Stimulated activated CD4-positive, alpha-beta T cell treated with anti-CD3 and anti-CD28 coated beads, Interleukin-1b, Interleukin-23, amount 100 ng/mL, for 4 hours (primary cell): ENCODE results near the gene ZSWIM3.

Experiments used
- DNase-seq, 2 donors: peaks; one replicate each; pipeline ENCODE4 v3.0.0-alpha.2; 2020; ENCODE audit warnings: low read depth in 2 of 2

The ZSWIM3 gene

DNA sequence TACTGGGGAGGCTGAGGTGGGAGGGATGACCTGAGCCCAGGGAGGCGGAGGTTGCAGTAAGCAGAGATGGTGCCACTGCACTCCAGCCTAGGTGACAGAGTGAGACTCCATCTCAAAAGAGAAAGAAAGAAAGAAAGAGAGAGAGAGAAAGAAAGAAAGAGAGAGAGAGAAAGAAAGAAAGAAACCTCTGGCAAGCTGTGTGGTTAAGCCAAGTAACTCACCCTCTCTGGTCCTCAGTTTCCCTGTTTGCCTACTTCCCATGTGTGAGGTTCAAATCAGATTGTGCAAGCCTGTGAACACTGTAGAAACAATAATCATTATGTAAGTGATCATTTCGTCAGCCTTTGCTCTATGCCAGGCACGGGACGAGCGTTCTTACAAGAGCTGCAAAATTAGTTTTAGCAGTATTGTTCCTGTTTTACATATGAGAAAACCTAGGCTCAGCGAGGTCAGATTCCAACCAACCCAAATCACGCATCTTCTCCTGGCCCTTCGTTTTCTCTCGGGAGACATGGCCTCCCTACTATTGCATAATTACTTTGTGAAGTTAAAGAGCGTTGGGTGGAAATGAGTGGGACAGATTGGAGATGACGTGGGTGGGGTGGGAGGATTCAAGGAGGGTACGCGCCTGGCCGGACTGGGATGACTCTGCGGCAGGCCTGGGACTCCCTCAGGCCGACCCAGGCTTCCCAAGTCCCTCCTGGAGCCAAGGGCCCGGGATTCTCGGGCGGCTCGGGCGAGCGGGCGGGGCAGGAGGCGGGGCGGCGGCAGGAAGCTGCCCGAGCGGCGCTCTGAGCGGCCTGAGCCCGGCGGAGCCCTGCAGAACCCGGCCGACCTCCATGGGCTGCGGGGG lies 24.2 kb upstream of the ZSWIM3 start, which contains the start of gene SNX21:
Gene SNX21, plus strand, starts transcription at position 770 of the 853 bp plus-strand sequence. CDS start 121 bp downstream, outside the sequence.
- DNase-seq, result no peak

GRCh38 chr20:45833883-45834796 lies 23.3 kb upstream of the ZSWIM3 start:
- DNase-seq, result peak; percentile 25 to 48

GRCh38 chr20:45834797-45835161 lies 22.6 kb upstream of the ZSWIM3 start:
- DNase-seq, result no peak

DNA sequence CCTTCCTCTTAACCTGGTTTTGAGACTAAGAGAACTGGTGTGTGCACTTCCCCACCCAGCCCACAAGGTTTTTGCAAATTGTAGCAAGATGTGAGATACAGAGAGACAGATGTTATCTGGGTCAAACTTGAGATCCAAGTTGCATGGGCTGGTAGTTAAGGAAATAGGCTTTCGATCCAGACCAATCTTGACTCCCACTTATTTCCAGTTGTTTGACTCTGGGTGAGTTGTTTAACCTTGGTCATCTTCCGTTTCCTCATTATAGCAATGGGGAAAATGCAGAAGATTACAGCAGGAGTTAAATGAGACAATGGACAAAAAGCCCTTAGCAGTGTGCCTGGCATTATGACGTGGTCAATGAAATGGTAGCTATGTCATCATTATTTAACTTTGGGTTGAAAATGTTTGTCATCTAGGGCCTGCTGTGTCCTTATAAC lies 22.1 kb upstream of the ZSWIM3 start:
- DNase-seq, result no peak

DNA sequence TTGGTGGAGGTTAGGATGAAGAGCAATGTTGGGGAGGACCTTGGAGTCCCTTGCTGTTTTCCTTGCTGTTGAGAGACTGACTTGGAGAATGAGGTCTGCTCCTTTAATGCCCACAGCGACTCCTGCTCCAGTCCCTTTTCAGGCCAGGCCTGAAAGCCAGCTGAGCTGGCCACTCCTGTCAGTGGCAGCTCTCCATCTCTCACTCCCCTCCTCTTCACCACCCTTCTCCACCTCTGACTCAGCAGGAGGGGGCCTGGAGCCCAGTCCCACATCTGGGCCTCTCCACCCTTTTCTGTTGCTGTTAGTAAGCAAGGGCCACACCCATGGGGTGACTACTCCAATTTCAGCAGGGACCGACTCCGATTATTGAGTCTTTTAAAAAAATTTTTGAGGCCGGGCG lies 21.6 kb upstream of the ZSWIM3 start:
- no peak for DNase-seq

GRCh38 chr20:45836841-45837240 lies 20.6 kb upstream of the ZSWIM3 start:
- DNase-seq, result no peak

GRCh38 chr20:45840700-45841198 lies 16.7 kb upstream of the ZSWIM3 start:
- DNase-seq, result no peak

DNA sequence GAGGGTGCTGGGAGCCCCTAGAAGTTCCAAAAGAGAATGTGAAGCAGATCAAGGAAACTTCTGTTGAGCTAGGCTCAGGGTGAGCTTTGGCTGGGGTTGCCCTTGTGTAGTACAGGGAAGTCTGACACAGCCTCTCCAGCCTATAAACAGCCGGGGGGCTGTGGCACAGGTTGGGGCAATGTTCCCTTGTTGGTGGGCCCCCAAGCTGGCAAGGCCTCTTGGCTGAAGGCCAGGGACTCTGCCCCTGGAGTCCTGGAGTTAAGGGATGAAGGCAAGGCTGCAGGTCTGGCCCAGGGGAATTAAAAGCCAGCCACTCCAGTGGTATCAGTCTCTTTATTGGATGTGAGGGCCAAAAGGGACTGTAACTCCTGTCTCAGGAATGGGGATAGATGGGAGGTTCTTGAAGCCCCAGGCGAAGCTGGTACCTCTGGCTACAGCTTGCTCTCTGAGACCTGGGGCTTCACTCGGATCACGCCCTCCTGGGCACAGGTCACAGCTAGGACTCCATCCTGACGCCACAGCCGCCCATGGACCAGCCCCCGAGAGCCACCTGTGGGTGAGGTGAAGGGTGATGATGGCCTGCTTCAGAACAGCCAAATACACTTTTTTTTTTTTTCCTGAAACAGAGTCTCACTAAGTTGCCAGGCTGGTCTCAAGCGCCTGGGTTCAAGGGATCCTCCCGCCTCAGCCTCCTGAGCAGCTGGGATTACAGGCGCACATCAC lies 15.8 kb upstream of the ZSWIM3 start:
- DNase-seq, result no peak

DNA sequence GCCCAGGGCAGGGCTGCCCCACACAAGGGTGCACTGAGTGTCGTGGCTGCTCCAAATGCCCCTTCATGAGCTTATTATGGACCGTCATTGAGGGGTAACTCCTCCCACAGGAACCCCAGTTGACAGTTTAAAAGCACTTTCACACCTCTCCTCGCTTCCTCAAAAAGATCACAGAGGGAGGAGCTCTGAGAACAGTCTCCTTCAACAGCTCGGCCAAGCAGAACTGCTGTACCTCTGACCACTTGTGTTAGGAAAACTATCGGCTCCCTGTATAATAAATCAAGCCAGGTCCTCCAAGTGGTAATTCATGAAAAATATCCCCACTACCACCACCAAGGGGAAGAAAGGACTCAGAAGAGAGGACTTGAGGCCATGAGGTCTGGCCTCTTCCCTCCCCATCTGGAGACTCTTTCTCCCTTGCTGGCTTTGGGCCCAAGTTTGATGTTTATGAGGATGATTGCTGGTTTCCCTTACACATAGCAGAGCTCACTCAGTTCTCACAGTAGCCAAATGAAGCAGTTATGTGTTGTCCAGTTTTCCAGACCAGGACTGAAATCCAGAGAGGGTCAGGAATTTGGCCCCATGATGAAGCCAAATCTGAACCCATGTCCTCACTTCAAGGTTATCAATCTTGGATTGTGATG lies 15.1 kb upstream of the ZSWIM3 start:
- no peak for DNase-seq

DNA sequence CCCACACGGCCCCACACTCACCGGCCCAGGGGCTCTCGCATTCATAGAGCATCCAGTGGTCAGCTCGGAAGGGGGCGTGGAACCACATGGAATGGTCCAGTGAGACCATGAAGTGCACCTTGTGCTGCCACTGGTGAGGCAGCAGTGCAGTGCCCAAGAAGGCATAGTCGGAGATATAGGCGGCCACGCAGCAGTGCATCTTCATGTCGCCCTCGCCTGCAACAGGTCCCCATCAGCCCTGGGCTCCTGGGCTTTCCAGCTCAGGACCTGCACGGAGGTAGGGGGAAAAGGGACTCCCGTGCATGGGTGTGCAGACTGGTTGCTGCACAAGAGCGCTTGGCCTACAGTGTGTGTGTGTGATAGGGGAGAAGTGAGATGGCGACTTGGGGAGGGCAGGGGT lies 13.9 kb upstream of the ZSWIM3 start:
- no peak for DNase-seq

DNA sequence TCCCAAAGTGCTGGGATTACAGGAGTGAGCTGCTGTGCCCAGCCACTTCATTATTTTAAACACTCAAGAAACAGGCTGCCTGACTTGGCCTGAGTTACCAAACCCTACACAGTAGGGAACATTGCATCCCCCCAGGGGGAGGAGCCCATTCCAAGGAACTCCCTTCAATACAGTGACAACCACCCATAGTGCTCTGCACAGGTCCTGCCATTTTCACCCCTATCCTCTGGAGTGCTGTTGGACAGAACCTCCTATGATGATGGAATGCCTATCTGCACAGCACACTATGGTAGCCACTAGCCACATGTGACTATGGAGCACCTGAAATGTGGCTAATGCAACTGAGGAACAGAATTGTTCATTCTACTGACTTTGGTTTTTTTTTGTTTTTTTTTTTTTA lies 12.0 kb upstream of the ZSWIM3 start:
- no peak for DNase-seq

DNA sequence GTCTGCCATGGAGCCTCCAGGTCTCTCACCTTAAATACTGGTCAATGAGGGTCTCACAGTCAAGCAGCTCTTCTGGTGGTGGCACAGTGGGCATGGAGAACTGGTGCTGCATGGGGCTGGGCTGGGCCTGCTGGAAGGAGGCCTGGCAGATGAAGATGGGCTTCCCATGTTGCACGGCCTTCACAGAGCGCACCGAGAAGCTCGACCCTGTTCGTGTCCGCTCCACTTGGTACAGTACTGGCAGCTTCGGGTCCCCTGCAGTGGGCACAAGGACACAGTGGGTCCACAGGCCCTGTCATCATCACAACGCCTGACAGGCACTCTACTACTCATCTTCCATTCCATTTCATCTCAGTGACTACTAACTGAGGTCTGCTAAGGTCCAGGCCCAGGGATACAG lies 9.0 kb upstream of the ZSWIM3 start:
- no peak for DNase-seq

DNA sequence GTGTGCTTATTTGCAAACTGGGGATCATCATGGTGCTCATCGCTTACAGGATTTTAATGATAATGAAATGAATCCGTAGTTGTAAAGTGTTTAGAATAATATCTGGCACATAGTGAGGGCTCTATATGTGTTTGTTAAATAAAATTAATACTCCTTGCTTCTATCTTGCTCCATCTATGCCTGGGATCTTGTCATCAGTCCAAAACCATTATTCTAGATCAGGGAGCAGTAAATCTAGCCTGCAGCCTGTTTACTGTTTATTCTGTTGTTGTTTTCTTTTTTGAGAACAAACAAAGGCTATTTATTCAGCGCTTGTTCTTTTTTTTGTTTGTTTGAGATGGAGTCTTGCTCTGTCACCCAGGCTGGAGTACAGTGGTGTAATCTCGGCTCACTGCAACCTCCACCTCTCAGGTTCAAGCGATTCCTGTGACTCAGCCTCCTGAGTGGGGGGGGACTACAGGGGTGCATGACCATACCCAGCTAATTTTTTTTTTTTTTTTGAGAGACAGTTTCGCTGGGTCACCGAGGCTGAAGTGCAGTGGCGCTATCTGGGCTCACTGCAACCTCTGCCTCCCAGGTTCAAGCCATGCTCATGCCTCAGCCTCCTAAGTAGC lies 8.3 kb upstream of the ZSWIM3 start:
- no peak for DNase-seq

GRCh38 chr20:45850238-45850637 lies 7.2 kb upstream of the ZSWIM3 start:
- no peak for DNase-seq

DNA sequence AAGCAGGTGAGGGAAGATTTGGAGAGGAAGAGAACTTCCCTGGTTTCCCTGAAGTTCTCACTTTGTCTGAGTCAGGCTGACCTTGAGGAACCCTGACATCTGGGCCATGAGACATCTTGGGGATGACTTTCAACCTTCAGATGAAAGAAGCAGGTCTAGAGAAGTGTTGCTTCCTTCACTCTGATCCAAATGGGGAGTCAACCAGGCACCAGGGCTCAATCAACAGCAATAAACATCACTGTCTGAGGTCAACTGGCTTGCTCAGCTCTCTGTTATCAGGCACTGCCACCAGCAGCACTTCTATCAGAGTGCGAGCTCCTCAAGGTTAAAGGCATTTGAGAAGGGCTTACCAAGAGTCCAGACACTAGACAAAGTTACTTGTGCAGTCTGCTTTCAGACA lies 6.5 kb upstream of the ZSWIM3 start:
- DNase-seq, result no peak

DNA sequence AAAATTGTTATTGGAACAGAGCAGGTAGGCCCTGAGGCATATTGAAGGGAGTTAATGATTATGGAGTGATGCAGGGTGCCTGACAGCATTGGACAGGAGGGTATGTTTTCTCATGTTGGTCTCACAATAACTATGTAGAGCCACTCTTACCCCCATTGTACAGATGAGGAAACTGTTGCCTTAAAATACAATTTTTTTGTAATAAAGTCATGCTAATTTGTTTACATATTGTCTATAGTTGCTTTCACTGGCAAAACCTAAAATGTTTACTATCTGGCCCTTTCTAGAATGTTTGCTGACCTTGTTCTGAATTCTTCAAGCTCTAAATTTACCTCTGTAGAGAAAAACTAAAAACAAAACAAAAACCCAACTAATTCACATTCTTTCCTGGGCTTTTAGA lies 5.9 kb upstream of the ZSWIM3 start:
- no peak for DNase-seq

DNA sequence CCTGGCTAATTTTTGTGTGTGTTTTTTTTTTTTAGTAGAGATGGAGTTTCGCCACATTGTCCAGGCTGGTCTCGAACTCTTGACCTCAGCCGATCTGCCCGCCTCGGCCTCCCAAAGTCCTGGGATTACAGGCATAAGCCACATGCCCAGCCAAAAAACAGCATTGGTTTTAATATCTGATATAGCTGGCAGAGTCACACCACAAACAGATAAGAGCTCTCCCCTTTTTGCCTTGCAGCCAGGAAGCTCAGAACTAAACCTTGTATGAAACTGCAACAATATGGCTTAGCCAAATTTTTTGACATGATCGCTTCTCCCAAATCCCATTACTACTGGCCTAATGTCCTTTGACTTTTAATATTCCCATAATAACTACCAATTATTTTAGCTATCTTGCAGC lies 5.1 kb upstream of the ZSWIM3 start:
- DNase-seq, result no peak

GRCh38 chr20:45853484-45853883 lies 3.9 kb upstream of the ZSWIM3 start:
- DNase-seq, result no peak

DNA sequence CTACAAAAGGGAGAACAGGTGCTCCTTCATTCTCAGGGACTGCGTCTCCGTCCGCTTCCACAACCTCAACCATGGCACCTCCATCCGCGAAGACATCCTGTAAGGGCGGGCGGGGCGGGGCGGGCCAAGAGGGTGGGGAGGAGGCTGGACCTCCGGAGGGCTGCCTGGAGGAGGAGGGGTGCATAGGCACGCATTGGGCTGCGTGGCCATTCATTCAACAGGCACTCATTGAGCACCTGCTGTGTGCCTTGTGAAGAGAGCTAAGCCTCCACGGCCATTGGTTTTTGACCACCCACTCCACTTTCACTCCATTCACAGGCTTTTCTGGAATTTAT lies 435 bp downstream of the ZSWIM3 start:
- DNase-seq, result no peak

DNA sequence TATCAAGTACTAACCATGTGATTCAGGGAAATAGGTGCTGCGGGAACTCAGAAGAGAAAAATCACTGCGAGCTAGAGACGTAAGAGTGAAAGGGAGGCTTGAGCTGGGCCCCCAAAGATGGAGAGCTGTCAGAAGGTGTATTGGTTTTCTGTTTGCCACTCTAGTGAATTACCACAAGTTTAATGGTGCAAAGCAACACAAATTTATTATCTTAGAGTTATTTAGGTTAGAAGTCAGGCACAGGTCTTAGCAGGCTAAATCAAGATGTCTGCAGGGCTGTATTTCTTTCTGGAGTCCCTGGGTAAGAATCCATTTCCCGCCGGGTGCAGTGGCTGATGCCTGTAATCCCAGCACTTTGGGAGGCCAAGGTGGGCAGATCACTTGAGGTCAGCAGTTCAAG lies 2.5 kb downstream of the ZSWIM3 start:
- no peak for DNase-seq

DNA sequence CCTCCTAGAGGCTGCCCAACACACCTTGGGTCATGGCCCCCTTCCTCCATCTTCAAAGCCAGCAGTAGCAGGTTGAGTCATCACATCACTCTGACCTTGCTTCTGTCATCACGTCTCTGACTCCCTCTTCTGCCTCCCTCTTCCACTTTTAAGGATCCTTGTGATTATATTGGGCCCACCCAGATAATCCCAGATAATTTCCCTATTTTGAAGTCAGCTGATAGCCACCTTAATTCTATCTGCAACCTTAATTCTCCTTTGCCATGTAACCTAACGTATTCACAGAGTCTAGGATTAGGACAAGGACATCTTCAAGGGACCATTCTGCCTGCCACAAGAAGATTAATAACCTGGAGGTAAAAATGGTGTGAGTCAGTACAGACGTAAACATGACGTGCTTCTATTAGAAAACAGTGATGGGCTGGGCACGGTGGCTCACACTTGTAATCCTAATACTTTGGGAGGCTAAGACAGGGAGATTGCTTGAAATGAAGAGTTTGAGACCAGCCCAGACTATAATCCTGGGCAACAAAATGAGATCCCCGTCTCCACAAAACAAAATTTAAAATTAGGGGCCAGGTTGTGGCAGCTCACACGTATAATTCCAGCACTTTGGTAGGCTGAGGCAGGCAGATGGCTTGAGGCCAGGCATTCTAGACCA lies 3.3 kb downstream of the ZSWIM3 start:
- DNase-seq, result no peak
